Lower lobe of right lung (tissue), 2 donors: ENCODE results near the gene PTPRM. TPM values are rescaled to one million over a fixed set of nuclear protein-coding genes. Genes with fewer than 3 reads are reported as not detected.

Source experiments
- ATAC-seq, 2 donors: fragments of 200-7000 bp; cut with Tn5 transposase; one replicate each; pipeline ENCODE4 v1.9.1; 2020 to 2022; ENCODE audit warnings: mild to moderate bottlenecking in 2 of 2, moderate library complexity in 2 of 2
- DNase-seq: peaks from one replicate; pipeline ENCODE4 v3.0.0-alpha.2; 2020
- H3K27ac ChIP-seq: fragments of 200-600 bp; one replicate; pipeline ENCODE4 v1.8.0; 2022
- H3K27me3 ChIP-seq: fragments of 200-600 bp; one replicate; pipeline ENCODE4 v1.8.0; 2022; ENCODE audit warnings: low read depth
- H3K36me3 ChIP-seq: fragments of 200-600 bp; one replicate; pipeline ENCODE4 v1.8.0; 2022; ENCODE audit warnings: mild to moderate bottlenecking
- H3K4me1 ChIP-seq: fragments of 200-600 bp; one replicate; pipeline ENCODE4 v1.8.0; 2022
- H3K4me3 ChIP-seq: fragments of 200-600 bp; one replicate; pipeline ENCODE4 v1.8.0; 2022; ENCODE audit warnings: mild to moderate bottlenecking
- H3K9me3 ChIP-seq: fragments of 200-600 bp; one replicate; pipeline ENCODE4 v1.8.0; 2022
- intact Hi-C: fragments of 100-400 bp; cut with DNase I; formaldehyde crosslinking; loops from one replicate; pipeline ENCODE4 v1.11.0; 2022
- total RNA-seq: library from RNA; stranded (reverse); fragmentation: NEBNext Ultra II Directional; extraction: Animal tissue kit (Norgen Biotek cat#: 25700); gene quantifications from one replicate; pipeline ENCODE4 v1.2.1, GENCODE V29; 2021
- TF ChIP-seq, protein P1 (sequence below): fragments of 200-600 bp; IDR thresholded peaks from one replicate; pipeline ENCODE4 v1.8.0; 2022; ENCODE audit warnings: antibody characterized with exemption, mild to moderate bottlenecking
- donor health status: DM: no; HTN: yes; CAD: no; lungs with severe emphysema.

Gene PTPRM
- total RNA-seq, 1 donor from 2014 or later, result 85.2 TPM

DNA sequence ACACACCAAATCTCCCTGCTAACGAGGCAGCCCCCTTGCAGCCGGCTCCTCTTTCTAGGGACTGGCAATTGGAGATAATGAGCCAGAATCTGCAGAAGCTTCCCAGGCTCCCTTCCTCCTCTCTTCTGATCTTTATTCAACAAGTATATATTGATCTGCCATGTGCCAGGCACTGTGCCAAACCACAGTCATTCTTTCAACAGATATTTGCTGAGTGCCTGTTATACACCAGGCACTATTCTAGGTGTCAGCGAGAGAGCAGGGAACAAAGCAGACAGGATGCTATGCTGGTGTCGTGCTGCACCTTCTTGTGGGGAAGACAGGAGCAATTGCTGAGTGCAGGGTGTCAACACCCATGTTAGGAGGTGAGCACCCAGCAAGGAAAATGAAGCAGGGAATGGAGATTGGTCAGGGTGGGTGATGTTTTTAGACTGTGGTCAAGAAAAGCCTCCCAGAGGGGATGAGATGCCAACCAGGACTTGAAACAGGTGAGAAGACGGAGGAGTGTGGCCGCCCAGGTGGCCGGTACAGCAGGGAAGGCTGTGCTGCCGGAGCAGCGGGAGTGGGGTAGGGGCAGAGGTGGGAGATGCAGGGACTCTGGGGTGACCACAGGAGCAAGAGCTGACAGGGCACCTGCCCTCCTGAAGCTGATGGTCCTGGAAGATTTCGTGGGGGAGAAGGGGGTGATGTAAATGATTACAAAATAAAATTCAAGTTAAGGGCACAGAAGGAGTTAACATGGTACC is 734.5 kb downstream of the PTPRM start:
- DNase-seq (no peak), ATAC-seq (peak in 1 of 2 donors; percentile 19)
- Histone ChIP-seq H3K27ac (no peak overlapping the region), H3K27me3 (no peaks in the 10 kb centered on the region), H3K4me1 (no peaks in the 10 kb centered on the region), H3K4me3 (no peak overlapping the region), H3K9me3 (no peaks in the 10 kb centered on the region), H3K36me3 (peaks cover 16% of the 10 kb centered on the region)
- TF ChIP-seq, protein P1, sequence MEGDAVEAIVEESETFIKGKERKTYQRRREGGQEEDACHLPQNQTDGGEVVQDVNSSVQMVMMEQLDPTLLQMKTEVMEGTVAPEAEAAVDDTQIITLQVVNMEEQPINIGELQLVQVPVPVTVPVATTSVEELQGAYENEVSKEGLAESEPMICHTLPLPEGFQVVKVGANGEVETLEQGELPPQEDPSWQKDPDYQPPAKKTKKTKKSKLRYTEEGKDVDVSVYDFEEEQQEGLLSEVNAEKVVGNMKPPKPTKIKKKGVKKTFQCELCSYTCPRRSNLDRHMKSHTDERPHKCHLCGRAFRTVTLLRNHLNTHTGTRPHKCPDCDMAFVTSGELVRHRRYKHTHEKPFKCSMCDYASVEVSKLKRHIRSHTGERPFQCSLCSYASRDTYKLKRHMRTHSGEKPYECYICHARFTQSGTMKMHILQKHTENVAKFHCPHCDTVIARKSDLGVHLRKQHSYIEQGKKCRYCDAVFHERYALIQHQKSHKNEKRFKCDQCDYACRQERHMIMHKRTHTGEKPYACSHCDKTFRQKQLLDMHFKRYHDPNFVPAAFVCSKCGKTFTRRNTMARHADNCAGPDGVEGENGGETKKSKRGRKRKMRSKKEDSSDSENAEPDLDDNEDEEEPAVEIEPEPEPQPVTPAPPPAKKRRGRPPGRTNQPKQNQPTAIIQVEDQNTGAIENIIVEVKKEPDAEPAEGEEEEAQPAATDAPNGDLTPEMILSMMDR, result no peak
- intact Hi-C loops, result no loop called here

DNA sequence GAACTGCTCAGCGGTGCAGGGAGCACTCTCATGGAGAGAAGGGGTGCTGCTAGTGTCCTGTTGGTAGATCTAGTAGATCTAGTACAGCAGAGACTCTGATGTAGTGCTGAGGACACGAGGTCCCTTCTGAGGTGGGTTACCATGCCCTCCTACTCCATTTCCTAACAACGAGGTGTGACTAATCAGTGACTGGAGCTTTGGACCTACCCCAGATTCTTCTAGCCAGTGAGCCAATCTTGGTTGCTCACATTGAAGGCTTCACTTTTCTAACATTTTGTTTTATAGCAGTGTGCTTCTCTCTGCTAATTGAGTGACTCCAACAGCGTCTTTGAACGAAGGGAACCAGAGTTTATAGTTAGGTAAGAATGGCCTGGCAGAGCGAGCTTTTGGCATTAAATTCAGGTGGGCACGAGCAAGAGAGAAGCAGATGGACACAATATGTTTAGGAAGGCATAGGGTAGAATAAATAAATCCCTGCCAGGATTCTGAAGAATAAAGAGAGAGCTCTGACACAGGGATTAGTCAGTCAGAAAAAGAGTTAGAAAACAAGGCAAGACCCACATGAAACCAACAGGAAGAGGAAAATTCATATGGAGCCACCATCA is 736.1 kb downstream of the PTPRM start:
- H3K4me1 ChIP-seq, result no peaks in the 10 kb centered on the region
- intact Hi-C loops, result no loop called here
- H3K9me3 ChIP-seq, result no peaks in the 10 kb centered on the region
- no peak overlapping the region for H3K4me3 ChIP-seq
- TF ChIP-seq, protein P1, result no peak
- H3K36me3 ChIP-seq, result peaks cover 1% of the 10 kb centered on the region
- H3K27ac ChIP-seq, result no peak overlapping the region
- no peaks in the 10 kb centered on the region for H3K27me3 ChIP-seq
- DNase-seq (no peak), ATAC-seq (no peak)

DNA sequence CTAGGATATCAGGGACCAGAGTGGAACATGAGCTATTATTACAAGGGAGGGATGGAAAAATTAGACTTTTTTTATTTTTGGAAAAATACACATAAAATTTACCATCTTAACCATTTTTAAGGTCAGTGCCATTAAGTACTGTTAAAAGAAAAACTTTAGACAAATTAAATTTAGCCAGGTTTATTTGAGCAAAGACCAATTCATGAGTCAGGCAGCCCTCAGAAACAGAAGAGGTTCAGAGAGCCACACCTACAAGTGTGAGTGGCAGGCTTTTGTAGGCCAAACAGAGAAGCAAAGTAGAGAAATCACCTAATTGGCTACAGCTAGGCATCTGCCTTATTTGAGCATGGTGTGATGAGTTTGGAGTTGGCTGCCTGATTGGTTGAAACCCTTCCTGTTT is 740.8 kb downstream of the PTPRM start:
- no peak overlapping the region for H3K4me3 ChIP-seq
- TF ChIP-seq, protein P1, result no peak
- DNase-seq, result no peak
- H3K27me3 ChIP-seq, result no peaks in the 10 kb centered on the region
- H3K36me3 ChIP-seq, result peaks cover 4% of the 10 kb centered on the region
- H3K9me3 ChIP-seq, result no peaks in the 10 kb centered on the region
- intact Hi-C loops, result no loop called here
- no peak overlapping the region for H3K27ac ChIP-seq
- no peak for ATAC-seq
- no peaks in the 10 kb centered on the region for H3K4me1 ChIP-seq

GRCh38 chr18:8313043-8313442 is 745.9 kb downstream of the PTPRM start:
- TF ChIP-seq, protein P1, result no peak
- Histone ChIP-seq H3K9me3 (no peaks in the 10 kb centered on the region), H3K27ac (no peak overlapping the region), H3K4me3 (no peak overlapping the region), H3K36me3 (peaks cover 18% of the 10 kb centered on the region), H3K27me3 (no peaks in the 10 kb centered on the region), H3K4me1 (no peaks in the 10 kb centered on the region)
- DNase-seq (no peak), ATAC-seq (no peak)
- intact Hi-C loops, result no loop called here

DNA sequence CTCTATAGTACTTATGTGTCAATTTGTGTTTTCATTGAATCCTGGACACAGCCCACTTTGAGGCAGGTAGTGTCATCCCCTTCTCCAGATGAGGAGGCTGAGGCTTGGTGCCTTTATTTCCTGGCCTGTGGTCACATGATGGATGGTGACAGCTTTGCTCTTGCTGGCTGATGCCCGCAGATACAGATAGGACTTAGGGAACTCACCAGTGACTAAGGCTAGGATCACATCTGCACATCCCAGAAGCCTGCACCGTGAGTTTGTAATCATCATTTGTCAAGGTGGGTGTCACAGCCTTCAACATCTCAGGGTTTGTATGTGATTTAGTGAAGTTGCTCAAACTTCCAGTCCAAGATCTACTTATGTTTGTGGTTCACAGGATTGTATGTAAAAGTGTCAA is 747.0 kb downstream of the PTPRM start:
- H3K4me3 ChIP-seq, result no peak overlapping the region
- DNase-seq (no peak), ATAC-seq (no peak)
- TF ChIP-seq, protein P1, result no peak
- intact Hi-C loops, result no loop called here
- H3K9me3 ChIP-seq, result no peaks in the 10 kb centered on the region
- H3K27me3 ChIP-seq, result no peaks in the 10 kb centered on the region
- peaks cover 18% of the 10 kb centered on the region for H3K36me3 ChIP-seq
- no peaks in the 10 kb centered on the region for H3K4me1 ChIP-seq
- no peak overlapping the region for H3K27ac ChIP-seq
